Urothelium cell line (cell line): Measurements from ENCODE around the gene CA5A.
"Not testable (repeated sequence)": the region's sequence is repeated elsewhere in the genome, so short reads cannot be mapped to it uniquely, and the experiment has no call there.

Source experiments
- DNase-seq: peaks from one replicate; pipeline ENCODE4 v3.0.0; 2011; ENCODE audit warnings: low spot score, mixed read lengths
- FAIRE-seq: peaks from 2 replicates; lab custom pipeline; 2011; peaks lifted over from hg19 to GRCh38; lab: Jason Lieb, UNC

The CA5A gene

DNA sequence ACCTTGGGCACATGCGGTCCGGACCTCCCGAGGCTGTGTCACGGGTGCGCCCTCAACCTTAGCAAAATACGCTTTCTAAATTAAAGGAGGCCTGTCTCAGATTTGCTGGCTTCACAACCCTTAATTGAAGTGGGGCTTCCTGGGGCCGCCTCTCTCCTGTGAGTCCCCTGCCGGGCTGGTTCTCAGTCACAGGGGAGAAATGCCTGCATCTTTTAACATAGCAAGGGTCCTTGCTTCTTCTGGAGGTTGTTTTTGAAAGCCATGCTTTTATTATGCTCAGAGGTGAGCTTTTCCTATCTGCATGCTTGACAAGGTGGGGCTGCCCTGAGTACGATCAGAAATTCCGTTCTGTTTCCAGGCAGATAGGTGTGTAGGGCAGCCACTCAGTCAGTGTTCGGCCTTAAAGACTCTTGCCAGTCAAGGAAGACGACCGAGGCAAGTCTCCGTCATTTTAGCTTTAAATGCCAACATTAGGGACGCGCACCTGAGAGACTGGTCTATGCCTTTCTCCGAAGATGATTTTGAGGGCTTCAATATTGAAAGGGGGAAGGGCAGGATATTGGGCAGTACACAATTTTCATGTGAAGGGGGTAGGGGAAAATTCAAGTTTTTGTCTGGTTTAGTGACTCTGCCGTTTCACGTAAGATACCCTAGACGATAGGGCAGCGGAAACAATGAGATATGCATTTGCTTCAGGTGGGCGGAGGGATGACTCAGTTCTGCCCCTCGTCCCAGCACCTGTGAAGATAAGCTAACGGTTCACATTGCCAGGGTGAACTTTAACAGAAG lies 61.5 kb downstream of the CA5A start:
- FAIRE-seq (no peak), DNase-seq (peak; percentile 41)

DNA sequence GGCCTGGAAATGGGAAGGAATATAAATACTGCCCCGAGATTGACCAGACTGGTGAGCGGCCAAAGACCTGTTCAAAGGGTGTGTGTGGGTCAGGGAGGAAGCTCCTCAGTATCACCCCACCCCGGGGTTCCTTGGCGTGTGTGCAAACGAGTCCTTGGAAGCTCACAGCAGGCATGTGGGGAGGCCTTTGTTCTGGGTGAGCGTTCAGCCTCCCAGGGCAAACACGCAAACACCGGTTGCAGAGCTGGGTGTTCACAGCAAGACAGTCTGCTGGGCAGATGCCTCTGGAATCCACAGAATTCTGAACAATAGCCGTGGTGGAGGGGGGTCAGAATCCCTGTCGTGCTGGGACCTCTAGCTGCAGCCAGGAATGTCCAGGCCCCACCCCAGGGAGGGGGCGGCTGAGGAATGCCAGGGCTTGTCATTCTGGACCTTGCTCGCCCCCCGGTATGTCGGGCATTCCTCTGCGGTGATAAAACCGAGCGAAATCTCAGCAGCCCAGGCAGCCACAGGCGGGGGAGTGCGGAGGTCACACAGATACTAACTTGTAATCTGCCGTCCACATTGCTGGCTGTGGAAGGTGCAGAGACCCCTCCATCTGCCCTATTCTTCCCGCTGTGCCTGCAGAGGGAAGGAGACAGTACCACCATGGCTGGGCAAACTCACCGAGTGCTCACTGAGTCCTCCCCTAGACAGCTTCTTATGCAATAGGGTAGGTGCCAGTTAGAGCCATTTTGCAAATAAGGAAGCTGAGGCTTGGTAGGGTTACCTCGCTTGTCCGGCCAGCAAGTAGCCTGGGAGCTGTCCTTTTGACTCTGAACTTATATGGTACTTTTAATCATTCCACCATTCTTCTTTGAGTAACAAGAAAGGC lies 65.7 kb downstream of the CA5A start:
- not testable (repeated sequence) for FAIRE-seq

DNA sequence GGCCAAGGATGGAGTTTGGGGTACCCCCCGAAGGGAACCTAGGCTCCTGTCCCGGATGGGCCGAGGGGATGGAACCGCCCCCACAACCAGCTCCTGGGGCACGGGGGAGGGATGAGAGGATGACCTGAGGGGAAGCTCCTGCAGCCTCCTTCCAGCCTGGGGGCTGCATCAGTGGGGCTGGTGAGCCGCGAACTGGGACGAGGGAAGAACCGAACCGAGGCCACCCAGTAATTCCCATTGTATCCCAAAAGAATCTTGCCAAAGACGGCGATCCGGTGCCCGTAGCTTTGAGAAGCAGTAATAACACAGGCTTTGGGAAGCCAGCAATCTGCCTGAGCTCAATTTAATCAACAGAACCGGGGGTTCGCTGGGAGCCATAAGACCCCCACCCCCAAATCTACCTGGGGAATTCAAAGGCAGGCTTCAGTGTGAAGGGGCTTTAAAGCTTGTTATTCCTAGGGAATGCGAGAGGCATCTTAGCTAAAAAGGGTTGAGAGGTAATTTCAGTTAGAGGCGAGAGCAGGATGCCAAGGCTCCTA lies 66.4 kb downstream of the CA5A start:
- not testable (repeated sequence) for FAIRE-seq, DNase-seq

More for the DNA sequence above, 65.7 kb downstream of the CA5A start:
- DNase-seq, result peak; percentile 81

DNA sequence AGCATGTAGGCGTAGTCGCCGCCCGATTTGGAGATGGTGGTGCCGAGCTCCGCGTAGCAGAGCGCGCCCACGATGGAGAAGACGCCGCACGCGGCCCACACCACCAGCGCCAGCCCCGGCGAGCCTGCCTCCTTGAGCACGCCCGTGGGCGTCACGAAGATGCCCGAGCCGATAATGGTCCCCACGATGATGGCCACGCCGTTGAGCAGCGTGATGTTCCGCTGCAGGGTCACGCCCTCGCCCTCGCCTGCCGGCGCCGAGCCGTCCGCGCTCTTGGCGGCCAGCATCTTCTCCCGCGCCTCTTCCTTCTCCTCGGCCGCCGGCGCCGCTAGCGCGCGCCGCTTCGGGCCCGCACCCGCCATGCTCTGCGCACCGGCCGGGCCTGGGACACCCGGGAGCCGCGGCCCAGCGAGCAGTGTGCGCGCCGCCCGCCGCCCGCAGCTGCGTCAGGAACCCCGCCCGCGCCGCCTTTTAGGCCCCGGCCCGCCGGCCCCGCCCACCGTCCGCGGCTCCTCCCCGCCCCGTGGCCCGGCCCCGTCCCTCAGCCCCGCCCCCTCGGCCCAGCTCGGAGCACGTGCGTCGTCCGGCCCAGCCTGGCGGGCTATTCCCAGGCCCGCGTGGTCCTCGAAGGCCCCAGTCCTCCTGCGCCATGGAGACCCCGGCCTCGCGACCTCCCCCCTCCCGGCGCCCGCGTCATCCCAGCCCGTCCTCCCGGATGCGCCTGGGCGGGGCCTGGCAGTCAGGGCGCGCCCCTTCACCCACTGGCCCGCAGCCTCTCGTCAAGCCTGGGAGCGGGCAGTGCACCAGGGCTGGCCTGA lies 67.1 kb downstream of the CA5A start, which contains the start of gene SLC7A5:
Gene SLC7A5 (minus strand): TSS at position 447 of the 818 bp plus-strand sequence. CDS start 85 bp downstream, at position 362.
- DNase-seq, result peak; percentile 73
- not testable (repeated sequence) for FAIRE-seq

DNA sequence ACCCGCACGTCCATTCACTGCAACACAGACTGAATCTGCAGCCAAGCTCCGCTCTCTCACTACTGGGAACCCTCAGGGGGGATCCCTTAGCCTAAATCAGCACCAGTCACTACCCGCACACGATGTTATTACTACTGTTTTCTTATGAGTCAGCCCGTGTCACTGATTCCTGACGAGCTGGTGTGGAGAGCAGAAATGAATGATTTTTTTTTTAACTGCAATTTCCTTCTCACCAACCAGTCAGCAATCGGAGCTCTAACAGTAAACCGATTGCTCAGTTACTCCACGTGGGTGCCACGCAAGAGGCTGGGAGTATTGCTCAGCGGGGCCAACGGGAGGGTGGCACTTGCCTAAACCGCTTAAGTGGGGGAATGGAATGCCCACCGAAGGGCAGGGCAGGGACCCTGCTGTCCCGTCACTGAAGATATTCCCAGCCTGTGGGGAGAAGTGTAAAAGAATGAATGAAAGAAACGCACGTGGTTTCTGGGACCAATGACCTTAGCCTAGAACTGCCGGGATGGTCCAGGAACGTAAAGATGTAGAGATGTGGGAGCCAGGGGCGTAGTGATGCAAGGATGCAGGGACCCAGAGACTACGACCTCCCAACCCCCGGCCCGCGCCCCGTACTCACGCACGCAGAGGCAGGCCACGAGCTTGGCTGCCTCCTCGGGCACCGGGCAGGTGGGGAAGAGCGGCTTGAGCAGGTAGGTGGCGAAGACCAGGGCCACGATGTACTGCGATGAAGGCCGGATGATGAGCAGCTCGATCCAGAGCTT lies 67.9 kb downstream of the CA5A start:
- DNase-seq, FAIRE-seq: not testable (repeated sequence)

DNA sequence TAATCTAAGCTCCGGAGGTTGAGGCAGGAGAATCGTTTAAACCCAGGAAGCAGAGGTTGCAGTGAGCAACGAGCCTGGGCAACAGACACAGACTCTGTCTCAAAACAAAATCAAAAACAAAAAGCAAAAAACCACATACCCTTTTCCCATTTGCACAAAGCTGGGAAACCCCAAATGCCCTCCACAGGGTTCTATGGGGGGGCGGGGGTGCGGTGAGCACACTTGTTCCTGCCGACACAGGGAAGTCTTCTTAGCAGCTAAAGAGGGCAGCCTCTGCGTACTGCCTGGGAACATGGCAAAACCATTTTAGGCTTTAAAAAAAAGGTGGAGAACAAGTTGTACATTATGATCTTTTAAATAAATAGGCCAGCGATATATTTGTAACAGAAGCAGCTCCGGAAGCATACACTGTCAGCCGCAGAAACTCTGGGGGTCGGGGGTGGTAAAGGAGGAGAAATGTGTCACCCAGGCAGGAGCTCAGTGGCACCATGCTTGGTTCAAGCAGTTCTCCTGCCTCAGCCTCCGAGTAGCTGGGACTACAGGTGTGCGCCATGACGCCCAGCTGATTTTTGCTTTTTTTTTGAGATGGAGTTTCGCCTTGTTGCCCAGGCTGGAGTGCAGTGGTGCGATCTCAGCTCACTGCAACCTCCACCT lies 70.3 kb downstream of the CA5A start:
- FAIRE-seq, DNase-seq: not testable (repeated sequence)

DNA sequence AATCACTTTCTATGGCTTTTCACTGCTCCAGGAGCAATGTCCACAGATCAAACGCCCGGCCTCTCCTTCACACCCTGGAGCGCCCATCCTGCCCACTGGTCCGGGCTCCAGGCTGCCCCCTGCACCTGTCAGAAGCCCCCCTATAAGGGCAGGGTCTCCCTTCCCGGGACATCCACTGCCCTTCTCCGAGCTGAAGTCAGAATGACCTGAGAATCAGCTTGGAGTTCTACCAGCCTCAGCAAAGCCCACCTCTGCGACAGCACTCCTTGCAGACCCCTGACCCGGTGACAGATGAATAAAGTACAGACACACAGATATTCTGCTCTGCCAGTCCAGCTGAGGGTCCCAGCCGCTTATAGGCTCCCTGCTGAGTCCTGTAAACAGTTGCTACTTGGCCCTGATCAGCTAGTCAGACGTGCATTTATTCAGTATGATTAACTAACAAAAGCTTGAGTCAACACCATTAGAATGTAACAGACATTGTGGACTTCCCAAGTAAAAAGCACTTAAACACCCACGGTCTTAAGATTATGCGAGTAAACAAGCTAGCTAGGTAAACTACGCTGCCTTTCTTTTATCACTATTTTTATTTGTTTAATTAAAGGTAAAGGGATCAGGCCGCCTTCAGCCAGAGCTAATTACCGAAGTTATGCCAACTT lies 71.9 kb downstream of the CA5A start:
- DNase-seq (no peak), FAIRE-seq (no peak)

DNA sequence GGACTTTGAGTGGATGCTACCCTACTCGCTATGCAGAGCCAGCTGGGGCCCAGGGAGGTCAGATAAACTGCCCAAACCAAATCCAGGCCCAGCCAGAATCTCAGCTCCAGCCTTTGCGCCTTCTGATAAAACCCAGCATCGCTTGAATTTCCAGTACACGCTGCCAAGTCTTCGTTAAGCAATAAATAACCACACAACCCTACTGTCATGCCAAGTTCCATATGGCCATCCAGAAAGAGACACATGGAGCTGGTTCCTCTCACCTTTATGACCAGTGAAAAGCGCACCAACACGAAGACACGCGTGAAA lies 73.0 kb downstream of the CA5A start:
- not testable (repeated sequence) for FAIRE-seq

DNA sequence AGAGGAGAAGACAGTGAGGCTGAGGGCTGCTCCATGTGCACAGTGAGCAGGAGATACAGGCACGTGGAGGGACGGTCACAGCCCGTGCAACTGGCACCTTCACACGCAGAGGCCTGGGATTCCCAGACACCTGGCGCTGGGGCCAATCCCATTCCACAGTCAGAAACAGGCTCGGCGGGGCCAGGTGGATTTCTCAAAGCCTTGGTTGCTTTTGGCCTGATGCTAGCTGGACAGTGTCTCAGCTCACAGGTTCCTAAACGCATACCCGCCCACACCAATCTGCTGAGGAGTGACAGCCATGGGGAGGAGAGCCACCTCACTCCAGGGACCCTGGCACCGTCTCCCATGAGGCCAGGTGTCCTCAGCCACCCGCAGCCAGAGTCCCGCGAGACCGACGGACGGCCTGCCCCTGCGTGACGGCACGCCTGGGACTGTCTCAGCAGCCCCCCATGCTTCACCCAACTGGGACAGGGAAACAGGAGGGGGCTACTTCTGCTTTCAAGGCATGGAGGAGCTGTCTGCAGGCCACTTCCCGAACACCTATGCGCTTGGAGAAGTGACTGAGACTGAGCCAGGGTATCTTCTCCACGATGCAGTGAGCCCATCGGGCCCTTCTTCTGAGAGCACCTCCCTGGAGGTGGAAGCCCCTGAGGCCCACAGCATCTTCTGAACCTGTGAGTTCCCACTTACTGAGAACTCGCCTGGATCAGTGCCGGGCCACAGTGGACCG lies 73.6 kb downstream of the CA5A start:
- not testable (repeated sequence) for FAIRE-seq, DNase-seq

More for the DNA sequence above, 73.0 kb downstream of the CA5A start:
- not testable (repeated sequence) for DNase-seq

DNA sequence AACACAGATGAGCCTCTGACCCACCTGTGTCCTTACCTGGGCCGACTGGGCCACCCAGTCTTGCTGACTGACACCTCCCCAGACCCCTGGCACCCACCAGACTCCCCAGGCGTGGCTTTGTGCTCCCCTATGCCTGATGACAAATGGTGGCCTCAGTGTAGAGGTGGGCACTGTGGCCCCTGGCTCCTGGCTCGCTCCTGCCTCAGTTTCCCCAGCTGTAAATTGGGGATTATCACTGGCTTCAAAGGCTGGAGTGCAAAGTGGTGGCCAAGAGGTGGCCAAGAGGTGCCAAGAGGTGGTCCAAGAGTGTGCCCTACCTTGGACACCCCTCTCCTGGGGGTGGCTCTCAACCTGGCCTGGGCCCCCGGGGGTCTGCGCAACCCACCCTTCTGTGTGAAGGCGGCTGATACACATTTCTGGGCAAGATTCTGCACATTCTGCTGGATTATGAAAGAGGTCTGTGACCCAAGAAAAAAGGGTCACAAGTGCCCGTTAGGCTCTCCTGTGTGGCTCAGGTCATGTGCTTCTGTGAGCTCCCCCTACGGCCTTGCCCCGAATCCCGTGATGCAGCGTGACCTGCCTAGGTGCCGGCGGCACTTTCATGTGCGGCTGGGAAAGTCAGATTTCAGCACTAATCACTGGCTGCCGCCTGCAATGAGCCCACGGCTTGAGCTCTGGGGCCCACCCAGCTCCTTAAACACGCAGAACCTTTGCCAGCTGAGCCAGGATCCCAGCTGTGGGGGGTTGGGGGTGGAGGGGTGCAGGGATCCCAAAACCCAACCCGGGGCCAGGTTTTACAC lies 74.8 kb downstream of the CA5A start:
- not testable (repeated sequence) for FAIRE-seq, DNase-seq

DNA sequence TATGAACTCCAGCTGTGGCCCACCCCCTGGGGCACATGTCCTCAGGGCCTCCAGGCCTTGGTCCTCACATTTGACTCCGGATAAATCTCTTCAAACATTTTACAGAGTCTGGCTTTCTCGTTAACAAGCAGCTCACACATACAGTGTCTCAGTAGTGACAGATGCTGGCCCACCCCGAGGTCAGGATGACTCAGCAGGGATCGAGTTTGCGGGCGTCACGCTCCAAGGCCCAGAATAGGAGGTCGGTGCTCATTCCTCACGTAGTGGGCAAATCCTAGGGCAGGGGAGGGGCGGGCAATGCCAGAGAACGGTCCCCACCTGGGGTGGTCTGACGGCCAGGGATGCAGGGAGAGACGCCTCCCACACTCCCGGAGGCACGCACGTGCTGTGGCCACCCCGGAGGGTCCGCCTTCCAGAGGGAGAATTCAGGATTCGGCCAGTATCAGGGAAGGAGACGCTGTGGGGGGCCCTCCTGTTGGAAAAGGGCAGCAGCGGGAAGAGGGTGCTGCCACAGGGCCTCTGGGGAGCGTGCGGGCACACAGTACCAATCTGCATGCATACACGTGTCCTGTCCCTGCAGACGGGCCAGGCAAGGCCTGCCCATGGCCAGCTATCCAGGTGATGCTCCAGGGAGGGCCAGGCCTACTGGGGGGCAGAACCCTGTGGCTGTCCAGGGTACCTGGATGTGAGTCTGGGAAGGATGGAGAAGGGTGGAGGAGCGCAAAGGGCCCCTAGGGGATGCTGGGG lies 75.6 kb downstream of the CA5A start:
- no peak for DNase-seq
- FAIRE-seq, result no peak

DNA sequence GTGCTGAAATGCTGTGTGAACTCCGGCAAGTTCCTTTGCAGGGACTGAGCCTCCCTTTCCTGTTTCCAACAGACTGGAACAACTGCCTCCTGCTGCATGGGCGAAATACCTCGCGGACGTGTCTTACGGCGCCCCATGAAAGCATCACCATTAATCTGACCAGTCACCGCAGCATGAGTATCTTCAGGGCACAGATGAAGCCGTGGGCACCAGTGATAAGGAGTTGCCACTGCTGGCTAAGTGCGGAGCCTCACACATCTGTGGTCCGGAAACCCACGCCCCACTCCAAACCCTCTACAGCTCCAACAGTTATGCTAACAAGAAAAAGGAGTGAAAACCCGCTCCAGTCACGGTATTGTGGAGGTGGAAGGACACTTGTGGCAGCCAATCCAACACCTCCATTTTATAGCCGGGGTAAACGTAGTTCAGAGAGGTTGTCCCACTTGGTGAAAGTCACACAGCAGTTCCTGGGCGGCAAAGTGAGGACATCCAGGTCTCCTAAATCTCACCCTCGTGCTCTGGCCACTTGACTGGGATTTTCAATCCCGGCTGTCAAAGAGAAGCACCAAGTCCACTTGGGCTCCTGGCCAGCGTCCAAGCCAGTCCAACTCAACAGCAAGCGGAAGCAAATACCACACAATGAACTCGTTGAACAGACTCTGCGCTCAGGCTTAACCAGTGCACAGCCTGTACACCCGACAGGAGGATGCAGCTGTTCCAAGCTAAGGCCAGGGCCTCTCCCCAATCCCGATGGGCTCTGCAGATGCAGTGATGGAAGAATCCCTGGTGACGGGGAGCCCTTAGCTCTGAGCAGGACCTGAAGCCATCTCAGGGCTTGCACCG lies 78.0 kb downstream of the CA5A start:
- not testable (repeated sequence) for FAIRE-seq, DNase-seq

DNA sequence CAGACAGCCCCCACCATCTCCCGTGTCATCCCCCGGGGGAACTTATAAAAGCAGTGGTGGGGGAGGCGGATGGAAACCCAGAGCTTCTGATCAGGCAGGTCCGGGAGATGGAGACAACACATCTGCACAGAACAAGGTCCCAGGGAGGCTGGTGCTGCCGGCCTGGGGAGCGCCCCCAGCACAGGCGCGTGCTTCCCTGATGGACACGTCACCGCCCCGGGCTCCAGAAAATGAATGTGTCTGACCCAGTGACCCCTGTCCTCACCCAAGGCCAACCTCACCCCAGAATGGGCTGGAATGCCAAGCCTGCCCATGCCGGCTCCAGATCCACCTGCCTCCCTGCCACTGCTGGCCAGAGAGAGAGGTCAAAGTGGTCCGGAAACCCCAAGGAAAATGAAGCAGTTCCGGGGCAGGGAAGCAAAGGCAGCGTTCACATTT lies 79.5 kb downstream of the CA5A start:
- FAIRE-seq (no peak), DNase-seq (no peak)

DNA sequence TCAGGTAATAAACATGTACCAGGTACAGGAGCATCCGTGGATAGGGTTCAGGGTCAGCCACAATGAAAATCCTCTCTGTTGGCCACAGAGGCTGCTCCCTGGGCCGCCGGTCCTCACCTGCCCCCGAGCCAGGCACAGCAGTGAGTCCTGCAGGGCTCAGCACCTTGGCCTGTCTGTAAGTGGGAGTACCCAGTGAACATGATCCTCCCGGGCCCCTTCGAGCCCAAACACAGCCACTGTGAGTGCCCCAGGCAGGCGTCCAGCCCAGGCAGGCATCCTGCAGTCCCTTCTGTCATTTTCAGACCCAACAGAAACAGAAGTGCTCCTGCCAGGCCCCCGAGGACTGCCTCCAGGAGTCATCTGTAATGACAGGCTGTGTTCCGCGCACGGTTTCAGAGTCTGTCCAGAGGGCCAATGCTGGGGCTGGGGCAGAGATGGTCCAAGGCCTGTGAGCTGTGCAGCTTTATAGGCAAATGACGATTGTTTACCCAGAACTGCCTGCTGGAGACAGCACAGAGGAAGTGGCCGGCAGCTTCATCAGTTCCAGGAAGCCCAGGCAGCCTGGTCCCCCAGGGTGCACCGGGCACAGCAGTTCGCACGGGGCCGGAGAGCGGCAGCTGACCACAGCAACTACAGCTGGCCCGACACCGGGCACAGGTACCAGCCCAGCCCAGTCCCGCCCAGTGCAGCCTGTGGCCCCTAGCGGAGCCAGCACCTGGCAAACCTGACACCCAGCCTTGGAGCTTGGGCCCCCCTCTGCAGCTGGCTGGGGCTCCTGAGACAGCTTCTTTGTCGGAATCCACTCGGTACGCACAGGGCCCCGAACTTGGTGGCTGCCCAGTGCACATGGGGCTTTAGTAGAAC lies 80.2 kb downstream of the CA5A start:
- FAIRE-seq (no peak), DNase-seq (no peak)
